ENCODE measurements around the gene TSSC4.
"Not testable (repeated sequence)": the region's sequence is repeated elsewhere in the genome, so short reads cannot be mapped to it uniquely, and the experiment has no call there.

The TSSC4 gene

DNA sequence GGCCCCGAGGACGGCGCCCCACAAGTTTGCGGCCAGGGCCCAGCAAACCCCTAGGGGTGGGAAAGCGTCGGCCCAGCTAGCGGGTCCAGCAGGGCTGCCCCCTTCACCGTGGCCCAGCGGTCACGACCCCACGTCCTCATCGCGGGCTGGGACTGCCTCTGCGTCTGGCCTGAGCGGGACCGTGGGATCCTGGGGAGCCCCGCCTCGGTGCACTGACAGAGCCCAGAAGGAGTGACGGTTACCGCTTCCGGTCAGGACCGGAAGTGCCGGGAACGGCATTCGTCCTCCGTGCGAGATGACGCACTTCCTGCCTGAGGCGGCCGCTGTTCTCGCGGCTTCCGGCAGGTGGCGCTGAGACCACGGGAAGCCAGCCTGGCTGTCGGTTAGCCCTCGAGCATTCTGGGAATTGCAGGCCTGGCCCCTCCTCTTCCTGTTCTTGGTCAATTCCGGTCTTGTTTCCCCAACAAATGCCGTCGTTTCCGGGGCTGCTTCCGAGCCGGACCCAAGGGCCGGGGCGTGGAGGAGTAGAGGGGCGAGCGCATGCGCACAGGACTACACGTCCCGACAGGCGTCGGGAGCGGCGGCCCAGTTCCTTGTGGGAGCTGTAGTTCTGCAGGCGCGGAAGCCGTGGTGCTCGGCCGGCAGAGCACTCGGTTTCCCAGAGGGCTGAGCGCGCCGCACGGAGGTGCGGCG lies at the start of gene TSSC4:
Gene TSSC4 (plus strand): TSS at position 682 of the 693 bp plus-strand sequence. CDS start 1,884 bp downstream, outside the sequence.
- DNase-seq: peak; percentile 98 to 99

- DNase-seq: no peak
These were observed 48.8 kb upstream of the TSSC4 start for GRCh38 chr11:2351701-2352100.

- DNase-seq: no peak
These were observed 48.1 kb upstream of the TSSC4 start for GRCh38 chr11:2352420-2352819.

- no peak for DNase-seq
These were observed 45.4 kb upstream of the TSSC4 start for GRCh38 chr11:2355000-2355644.

DNA sequence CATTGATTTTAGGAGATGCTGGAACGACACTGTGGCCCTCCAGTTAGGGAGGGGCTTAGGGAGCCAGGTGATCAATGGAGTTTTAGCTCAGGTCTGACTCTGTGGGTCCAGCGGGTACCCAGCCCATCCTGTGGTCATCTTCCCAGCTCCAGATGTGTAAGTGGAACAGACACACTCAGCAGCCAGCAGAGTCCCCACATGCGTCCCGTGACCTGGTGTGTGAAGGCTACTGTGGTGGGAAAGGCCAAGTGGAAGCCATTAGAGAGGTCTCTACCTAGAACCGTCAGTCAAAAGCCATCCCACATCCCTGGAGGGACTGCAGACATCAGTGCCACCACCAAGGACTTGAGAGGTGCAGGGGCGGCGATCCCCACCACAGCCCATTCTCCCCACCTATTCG lies 43.3 kb upstream of the TSSC4 start:
- no peak for DNase-seq

GRCh38 chr11:2357651-2358050 lies 42.9 kb upstream of the TSSC4 start:
- DNase-seq: not testable (repeated sequence)

DNA sequence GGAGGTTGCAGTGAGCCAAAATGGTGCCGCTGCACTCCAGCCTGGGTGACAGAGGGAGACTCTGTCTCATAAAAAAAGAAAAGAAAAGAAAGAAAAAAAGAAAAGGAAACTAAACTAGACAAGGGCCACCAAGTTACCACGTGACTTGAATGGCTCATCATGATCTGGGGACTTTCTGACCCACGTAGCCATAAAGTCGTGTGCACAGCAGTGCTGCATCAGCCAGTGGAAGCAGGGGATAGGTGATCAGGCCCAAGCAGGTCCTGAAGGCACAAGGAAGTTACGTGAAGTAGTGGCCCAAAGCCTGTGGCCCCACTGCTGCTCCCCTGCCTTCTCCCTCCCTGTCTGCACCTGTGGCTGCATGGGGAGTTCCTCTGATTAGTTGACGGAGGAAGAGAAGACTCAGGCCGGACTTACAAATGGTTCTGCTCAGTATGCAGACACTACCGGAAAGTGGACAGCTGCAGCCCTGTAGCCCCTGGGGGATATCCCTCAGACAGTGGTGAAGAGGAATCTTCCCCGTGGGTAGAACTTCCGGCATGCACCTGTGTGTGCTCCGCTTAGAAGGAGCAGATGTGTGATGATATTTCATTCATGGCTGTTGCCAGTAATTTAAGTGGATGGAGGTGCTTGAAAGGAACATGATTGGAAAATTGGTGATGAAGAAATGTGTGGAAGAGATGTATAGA lies 41.7 kb upstream of the TSSC4 start:
- no peak for DNase-seq

DNA sequence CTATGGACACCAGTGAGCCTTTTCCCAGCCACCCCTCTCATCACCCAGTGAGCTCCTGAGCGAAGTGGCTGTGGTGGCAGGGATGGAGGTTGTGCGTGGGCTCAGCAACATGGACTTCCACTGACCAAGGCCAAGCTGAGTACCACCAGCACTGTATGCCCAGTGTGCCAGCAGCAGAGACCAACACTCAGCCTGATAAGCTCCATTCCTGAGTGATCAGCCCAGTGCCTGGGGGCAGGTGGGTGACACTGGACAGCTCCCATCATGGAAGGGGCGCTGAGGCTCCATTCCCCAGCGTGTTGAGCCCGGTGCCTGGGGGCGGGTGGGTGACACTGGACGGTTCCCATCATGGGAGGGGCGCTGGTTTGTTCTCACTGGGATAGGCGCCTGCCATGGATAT lies 41.0 kb upstream of the TSSC4 start:
- no peak for DNase-seq

- no peak for DNase-seq
These were observed 40.4 kb upstream of the TSSC4 start for GRCh38 chr11:2360081-2360642.

- DNase-seq: no peak
These were observed 39.0 kb upstream of the TSSC4 start for GRCh38 chr11:2361565-2361964.

GRCh38 chr11:2362414-2362813 lies 38.1 kb upstream of the TSSC4 start:
- DNase-seq: no peak

GRCh38 chr11:2363130-2363529 lies 37.4 kb upstream of the TSSC4 start:
- no peak for DNase-seq

GRCh38 chr11:2363577-2364370 lies 36.8 kb upstream of the TSSC4 start:
- DNase-seq: no peak

- DNase-seq: not testable (repeated sequence)
These were observed 36.2 kb upstream of the TSSC4 start for GRCh38 chr11:2364386-2364785.

- no peak for DNase-seq
These were observed 34.9 kb upstream of the TSSC4 start for GRCh38 chr11:2365571-2366210.

- no peak for DNase-seq
These were observed 34.3 kb upstream of the TSSC4 start for GRCh38 chr11:2366276-2366675.

DNA sequence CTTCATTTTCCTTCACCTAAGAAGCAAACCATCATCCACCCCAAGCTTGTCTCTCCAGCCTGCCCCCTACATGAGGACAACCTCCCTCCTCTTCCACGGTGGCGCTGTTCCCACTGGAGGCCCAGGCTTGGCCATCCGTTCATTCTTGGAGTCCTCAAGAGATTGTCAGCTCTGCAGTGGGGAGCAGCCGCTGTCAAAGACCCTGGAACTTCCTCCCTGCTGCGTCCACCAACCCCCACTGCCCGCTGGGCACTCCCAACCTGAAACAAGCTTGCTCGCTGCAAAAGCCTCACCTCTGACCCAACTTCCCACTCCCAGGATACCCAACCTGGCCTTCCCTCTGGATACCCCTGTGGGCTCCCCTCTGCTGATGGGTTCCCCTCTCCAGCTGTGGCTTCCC lies 33.8 kb upstream of the TSSC4 start:
- no peak for DNase-seq

DNA sequence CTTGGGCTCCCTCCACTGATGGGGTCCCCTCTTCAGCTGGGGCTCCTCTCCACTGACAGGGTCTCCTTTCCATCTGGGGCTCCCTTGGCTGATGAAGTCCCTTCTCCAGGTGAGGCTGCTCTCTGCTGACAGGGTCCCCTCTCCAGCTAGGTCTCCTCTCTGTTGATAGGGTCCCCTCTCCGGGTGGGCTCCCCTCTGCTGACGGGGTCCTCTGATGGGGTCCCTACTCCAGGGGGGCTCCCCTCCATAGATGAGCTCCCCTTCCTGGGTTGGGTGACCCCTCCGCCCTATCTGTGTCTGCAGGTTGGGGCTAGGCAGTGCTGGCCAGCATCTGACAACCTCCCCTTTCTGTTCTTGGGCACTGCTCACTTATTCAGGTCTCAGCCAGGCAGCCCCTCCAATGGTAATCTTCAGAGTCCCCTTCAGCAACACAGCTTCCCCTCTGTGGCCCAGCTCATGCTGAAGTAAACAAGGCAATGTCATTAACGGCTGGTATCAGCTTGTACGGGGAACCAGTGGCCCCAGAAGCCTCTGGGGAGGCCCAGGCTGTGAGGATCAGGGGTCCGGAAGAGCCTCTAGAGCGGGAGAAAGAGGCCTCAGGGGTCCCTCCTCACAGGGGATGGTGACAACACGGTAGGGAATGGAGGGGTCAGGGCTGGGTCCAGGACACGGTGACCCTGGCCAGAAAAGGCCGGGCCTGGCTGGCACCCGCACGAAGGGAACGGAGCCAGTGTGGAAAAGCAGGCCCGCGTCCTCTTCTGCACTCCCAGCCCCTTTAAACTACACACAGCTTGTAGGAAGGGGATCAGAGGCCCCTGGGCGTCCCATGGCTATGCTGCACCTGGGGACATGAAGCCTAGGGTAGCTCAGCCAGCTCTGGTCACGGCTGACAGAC lies 33.0 kb upstream of the TSSC4 start:
- no peak for DNase-seq

DNA sequence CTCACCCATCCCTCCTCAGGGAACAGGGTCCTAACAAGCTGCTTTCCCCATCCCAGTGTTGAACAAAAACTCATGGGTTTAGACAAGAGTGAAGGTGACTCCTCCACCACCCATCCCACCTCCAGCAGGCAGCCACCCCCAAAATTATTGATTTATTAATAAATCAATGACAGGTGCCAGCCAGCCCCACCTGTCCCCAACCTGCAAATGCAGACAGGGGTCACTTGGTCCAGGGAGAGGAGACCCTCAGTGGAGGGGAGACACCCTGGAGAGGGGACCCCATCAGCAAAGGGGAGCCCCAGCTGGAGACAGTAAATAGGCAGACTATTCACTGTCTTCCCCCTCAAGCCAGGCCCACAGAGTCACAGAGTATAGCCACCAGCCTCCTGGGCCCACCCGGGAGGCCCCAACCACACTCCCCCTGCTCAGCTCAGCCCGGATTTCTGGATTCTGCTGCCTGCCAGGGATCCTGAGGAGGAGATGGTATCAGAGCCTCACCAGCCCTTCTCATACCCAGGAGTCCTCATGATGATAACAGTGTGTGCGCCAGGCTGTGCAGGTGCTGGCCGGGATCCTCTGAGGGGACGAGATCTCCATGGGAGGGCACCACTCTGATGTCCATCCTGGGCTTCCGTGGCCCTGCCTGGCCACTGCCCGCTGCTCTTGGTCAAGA lies 32.2 kb upstream of the TSSC4 start:
- DNase-seq: no peak

DNA sequence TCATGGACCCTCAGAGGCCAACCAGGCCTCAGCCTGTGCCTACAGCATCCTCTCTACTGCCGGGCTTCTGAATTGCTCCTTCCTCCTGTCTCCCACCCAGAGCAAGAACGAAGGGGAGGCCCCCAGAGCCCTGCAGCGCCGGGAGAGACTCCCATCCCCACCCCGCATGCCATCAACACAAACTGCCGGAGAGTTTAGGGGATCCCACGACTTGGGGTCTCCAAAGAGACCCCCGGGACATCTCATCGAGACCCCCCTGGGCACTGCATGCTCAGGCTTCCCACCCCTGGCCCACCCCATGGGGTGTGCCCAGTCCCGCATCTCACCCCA lies 31.7 kb upstream of the TSSC4 start:
- no peak for DNase-seq

GRCh38 chr11:2369320-2369719 lies 31.2 kb upstream of the TSSC4 start:
- DNase-seq: no peak
